NB4 (cell line): ENCODE measurements around the gene FGFBP2.
A peak's percentile ranks its signal among the peaks of the same experiment; 100 is the strongest.

ENCODE experiments used
- CTCF ChIP-seq: IDR thresholded peaks from one replicate; pipeline ENCODE4 v1.5.1; 2012; ENCODE audit warnings: low read depth, low read length
- MAX ChIP-seq: IDR thresholded peaks from 2 replicates; pipeline ENCODE4 v1.6.1; 2011; ENCODE audit warnings: low read depth, low read length
- POLR2A ChIP-seq: IDR thresholded peaks from 2 replicates; pipeline ENCODE4 v1.6.1; 2011; ENCODE audit warnings: mild to moderate bottlenecking; ENCODE audit not compliant: insufficient read length; ENCODE audit errors: extremely low read depth

- peak; percentile 99 for TF ChIP-seq CTCF
- TF ChIP-seq POLR2A, result no peak
- no peak for TF ChIP-seq MAX
These were observed 6.7 kb downstream of the FGFBP2 start for GRCh38 chr4:15956179-15956850.
